GM10248 (cell line): ENCODE data around the gene RABEP2.

Source experiments
- CTCF ChIA-PET: fragments of 300-600 bp; sonication (Branson Sonifier 250); formaldehyde crosslinking; extraction: SDS; loops from one replicate; lab custom pipeline; 2021; ENCODE audit warnings: antibody characterized with exemption; lab: Yijun Ruan, JAX
- POLR2A ChIA-PET: fragments of 350-650 bp; sonication (Branson Sonifier 250); formaldehyde crosslinking; extraction: SDS; loops from one replicate; lab custom pipeline; 2020; ENCODE audit warnings: antibody characterized with exemption; lab: Yijun Ruan, JAX
- DNase-seq: peaks from one replicate; pipeline ENCODE4 v3.0.0; 2012; ENCODE audit errors: extremely low spot score
- TF ChIP-seq, protein P1 (sequence below): IDR thresholded peaks from 2 replicates; pipeline ENCODE4 v1.5.1; 2012; ENCODE audit warnings: mild to moderate bottlenecking, low read depth; ENCODE audit errors: extremely low read depth, missing control alignments, control extremely low read depth

RABEP2 gene

DNA sequence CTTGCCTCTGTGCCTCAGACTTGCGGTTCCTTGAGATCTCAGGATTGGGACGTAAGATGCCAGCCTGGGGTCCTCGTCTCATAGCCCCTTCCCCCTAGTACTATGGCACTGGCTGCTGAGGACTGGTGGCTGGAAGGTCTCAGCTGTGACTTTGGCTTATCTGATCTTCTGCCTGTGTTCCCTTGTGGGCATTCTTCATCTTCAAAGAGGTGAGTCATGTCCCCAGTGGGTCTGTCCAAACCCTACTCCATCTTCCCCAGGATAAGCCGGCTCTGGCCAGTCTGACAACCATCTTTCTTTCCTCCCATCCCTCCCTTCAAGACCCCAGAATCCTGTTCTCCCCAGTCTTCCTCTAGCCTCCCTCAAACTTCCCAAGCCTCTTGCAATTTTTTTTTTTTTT lies 10.3 kb upstream of the RABEP2 start:
- TF ChIP-seq, protein P1, sequence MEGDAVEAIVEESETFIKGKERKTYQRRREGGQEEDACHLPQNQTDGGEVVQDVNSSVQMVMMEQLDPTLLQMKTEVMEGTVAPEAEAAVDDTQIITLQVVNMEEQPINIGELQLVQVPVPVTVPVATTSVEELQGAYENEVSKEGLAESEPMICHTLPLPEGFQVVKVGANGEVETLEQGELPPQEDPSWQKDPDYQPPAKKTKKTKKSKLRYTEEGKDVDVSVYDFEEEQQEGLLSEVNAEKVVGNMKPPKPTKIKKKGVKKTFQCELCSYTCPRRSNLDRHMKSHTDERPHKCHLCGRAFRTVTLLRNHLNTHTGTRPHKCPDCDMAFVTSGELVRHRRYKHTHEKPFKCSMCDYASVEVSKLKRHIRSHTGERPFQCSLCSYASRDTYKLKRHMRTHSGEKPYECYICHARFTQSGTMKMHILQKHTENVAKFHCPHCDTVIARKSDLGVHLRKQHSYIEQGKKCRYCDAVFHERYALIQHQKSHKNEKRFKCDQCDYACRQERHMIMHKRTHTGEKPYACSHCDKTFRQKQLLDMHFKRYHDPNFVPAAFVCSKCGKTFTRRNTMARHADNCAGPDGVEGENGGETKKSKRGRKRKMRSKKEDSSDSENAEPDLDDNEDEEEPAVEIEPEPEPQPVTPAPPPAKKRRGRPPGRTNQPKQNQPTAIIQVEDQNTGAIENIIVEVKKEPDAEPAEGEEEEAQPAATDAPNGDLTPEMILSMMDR, result no peak
- ChIA-PET CTCF (interaction anchor here (1.6 to 12.7 kb wide), 2 partner anchors 8 to 12 kb away, joined by 5 to 139 read pairs; no protein-coding TSS in a partner anchor), POLR2A (no interaction called here)
- DNase-seq, result no peak

DNA sequence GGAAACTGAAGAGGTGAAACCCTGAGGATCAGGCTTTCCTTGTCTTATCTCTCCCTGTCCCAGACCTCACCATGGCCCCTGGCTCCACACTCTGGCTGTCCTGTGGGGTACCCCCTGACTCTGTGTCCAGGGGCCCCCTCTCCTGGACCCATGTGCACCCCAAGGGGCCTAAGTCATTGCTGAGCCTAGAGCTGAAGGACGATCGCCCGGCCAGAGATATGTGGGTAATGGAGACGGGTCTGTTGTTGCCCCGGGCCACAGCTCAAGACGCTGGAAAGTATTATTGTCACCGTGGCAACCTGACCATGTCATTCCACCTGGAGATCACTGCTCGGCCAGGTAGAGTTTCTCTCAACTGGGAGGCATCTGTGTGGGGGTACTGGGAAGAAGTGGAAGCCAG lies 8.1 kb upstream of the RABEP2 start:
- no peak for DNase-seq
- ChIA-PET CTCF (interaction anchor here (0.7 to 12.7 kb wide), 9 partner anchors 9 to 86 kb away, joined by 3 to 139 read pairs (median 4); partner anchors contain the start of genes SH2B1 and TUFM), POLR2A (interaction anchor here (0.8 to 1.3 kb wide), 3 partner anchors 59 to 87 kb away, joined by 3 to 4 read pairs (median 3); partner anchors contain the start of genes SH2B1 and TUFM)
- TF ChIP-seq, protein P1, result no peak

DNA sequence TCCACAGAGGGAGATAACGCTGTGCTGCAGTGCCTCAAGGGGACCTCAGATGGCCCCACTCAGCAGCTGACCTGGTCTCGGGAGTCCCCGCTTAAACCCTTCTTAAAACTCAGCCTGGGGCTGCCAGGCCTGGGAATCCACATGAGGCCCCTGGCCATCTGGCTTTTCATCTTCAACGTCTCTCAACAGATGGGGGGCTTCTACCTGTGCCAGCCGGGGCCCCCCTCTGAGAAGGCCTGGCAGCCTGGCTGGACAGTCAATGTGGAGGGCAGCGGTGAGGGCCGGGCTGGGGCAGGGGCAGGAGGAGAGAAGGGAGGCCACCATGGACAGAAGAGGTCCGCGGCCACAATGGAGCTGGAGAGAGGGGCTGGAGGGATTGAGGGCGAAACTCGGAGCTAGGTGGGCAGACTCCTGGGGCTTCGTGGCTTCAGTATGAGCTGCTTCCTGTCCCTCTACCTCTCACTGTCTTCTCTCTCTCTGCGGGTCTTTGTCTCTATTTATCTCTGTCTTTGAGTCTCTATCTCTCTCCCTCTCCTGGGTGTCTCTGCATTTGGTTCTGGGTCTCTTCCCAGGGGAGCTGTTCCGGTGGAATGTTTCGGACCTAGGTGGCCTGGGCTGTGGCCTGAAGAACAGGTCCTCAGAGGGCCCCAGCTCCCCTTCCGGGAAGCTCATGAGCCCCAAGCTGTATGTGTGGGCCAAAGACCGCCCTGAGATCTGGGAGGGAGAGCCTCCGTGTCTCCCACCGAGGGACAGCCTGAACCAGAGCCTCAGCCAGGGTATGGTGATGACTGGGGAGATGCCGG lies 7.5 kb upstream of the RABEP2 start:
- TF ChIP-seq, protein P1, result no peak
- ChIA-PET CTCF (interaction anchor here (0.7 to 12.7 kb wide), 10 partner anchors 8 to 86 kb away, joined by 3 to 139 read pairs (median 4); partner anchors contain the start of genes SH2B1 and TUFM), POLR2A (interaction anchor here (0.8 to 1.3 kb wide), 3 partner anchors 59 to 86 kb away, joined by 3 to 4 read pairs (median 3); partner anchors contain the start of genes SH2B1 and TUFM)
- DNase-seq, result no peak

DNA sequence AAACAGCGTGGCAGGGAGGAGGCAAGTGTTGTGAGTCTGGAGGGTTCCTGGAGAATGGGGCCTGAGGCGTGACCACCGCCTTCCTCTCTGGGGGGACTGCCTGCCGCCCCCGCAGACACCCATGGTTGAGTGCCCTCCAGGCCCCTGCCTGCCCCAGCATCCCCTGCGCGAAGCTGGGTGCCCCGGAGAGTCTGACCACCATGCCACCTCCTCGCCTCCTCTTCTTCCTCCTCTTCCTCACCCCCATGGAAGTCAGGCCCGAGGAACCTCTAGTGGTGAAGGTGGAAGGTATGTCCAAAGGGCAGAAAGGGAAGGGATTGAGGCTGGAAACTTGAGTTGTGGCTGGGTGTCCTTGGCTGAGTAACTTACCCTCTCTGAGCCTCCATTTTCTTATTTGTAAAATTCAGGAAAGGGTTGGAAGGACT lies 6.8 kb upstream of the RABEP2 start, which contains the start of gene CD19:
Gene CD19 (plus strand): TSS at position 171 of the 425 bp plus-strand sequence. CDS start 30 bp downstream, at position 201.
- POLR2A ChIA-PET, result interaction anchor here (1.3 kb wide), 1 partner anchor 86 kb away, joined by 4 read pairs; the partner anchor contains the start of gene TUFM

DNA sequence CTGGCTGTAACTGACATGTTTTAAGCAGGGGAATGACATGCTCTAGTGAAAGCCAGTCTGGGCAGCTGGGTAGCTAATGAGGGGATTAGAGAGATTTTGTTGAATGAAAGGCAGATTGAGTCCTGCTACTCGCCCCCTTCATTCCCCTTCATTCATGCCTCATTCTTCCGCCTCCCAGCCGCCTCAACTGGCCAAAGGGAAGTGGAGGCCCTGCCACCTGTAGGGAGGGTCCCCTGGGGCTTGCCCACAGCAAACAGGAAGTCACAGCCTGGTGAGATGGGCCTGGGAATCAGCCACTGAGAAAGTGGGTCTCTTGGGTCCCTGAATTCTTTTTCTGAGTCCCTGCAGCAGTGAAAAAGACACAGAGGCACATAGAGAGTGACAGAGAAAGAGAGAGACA lies 5.6 kb upstream of the RABEP2 start:
- no peak for DNase-seq
- TF ChIP-seq, protein P1, result no peak
- CTCF ChIA-PET, result interaction anchor here (1.6 to 12.7 kb wide), 3 partner anchors 13 to 57 kb away, joined by 3 to 139 read pairs (median 4); no protein-coding TSS in a partner anchor
- POLR2A ChIA-PET, result no interaction called here

More for the DNA sequence above, 6.8 kb upstream of the RABEP2 start, which contains the start of gene CD19:
- DNase-seq, result peak; percentile 70
- TF ChIP-seq, protein P1, result no peak
- CTCF ChIA-PET, result interaction anchor here (1.3 to 12.7 kb wide), 6 partner anchors 8 to 69 kb away, joined by 3 to 139 read pairs (median 6); partner anchors contain the start of gene SH2B1

DNA sequence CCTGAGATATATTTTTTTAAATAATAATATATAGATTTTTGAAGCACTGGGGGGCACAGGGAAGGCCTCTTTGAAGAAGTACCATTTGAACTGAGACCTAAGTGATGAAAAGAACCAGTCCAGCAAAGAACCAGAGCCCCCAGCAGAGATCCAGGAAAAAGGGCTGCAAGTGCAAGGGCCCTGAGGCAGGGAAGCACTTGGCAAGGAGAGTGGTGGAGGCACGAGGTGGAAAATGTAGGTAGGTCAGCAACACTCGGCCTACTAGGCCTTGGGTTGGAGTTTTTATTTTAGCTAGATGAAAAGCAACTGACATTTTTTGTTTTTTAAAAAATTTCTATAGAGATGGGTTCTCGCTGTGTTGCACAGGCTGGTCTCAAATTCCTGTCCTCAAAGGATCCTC lies 5.2 kb upstream of the RABEP2 start:
- TF ChIP-seq, protein P1, result no peak
- ChIA-PET CTCF (interaction anchor here (12.7 kb wide), 1 partner anchor 13 kb away, joined by 139 read pairs; no protein-coding TSS in a partner anchor), POLR2A (no interaction called here)
- DNase-seq, result no peak
